SU-DHL-6 (cell line): ENCODE measurements around the gene SCAPER.

Source experiments
- CTCF ChIP-seq: fragments of 200-600 bp; sonication (generic); IDR thresholded peaks from one replicate; pipeline ENCODE4 v1.5.1; 2017; ENCODE audit warnings: antibody characterized with exemption, mild to moderate bottlenecking, low read length, moderate library complexity; ENCODE audit not compliant: insufficient read depth, poor library complexity, severe bottlenecking
- EZH2phosphoT487 ChIP-seq: fragments of 200-600 bp; sonication (generic), shearing (Covaris generic); conservative IDR thresholded peaks from 2 replicates; pipeline ENCODE4 v1.6.1; 2018; ENCODE audit warnings: mild to moderate bottlenecking, antibody characterized with exemption, low read length, moderate library complexity, mixed read lengths

GRCh38 chr15:76342382-76343201, 562.5 kb downstream of the SCAPER start:
- TF ChIP-seq CTCF: no peak
- TF ChIP-seq EZH2phosphoT487: no peak
